HG03378 (cell line): Measurements from ENCODE around the gene BEST1.
"Not testable (repeated sequence)": the region's sequence is repeated elsewhere in the genome, so short reads cannot be mapped to it uniquely, and the experiment has no call there.

ENCODE experiments used
- ATAC-seq: cut with Tn5 transposase; IDR thresholded peaks from one replicate; pipeline ENCODE4 v1.9.1; 2021; ENCODE audit warnings: mild to moderate bottlenecking, moderate library complexity; ENCODE audit not compliant: unreplicated experiment

BEST1 gene

GRCh38 chr11:61947486-61948210 lies 2.5 kb upstream of the BEST1 start:
- no peak for ATAC-seq

DNA sequence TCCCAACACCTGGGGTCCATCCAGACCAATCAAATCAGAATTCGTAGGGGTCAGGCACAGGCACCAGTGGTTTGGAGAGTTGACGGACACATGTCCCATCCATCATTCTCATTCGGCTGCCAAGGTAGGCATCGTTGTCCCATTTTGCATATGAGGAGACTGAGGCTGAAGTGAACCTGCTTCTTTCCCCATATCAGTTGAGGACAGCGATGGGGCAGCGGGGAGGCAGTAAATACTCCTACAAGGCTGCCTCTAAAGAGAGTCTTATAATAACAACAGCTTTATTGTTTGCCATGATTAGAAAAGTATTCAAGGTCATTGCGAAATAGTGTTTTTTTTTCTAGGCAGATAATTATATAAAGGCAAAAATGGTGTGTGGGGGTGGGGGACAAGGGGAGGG lies 1.6 kb upstream of the BEST1 start:
- no peak for ATAC-seq

GRCh38 chr11:61949169-61950034 lies 749 bp upstream of the BEST1 start:
- no peak for ATAC-seq

DNA sequence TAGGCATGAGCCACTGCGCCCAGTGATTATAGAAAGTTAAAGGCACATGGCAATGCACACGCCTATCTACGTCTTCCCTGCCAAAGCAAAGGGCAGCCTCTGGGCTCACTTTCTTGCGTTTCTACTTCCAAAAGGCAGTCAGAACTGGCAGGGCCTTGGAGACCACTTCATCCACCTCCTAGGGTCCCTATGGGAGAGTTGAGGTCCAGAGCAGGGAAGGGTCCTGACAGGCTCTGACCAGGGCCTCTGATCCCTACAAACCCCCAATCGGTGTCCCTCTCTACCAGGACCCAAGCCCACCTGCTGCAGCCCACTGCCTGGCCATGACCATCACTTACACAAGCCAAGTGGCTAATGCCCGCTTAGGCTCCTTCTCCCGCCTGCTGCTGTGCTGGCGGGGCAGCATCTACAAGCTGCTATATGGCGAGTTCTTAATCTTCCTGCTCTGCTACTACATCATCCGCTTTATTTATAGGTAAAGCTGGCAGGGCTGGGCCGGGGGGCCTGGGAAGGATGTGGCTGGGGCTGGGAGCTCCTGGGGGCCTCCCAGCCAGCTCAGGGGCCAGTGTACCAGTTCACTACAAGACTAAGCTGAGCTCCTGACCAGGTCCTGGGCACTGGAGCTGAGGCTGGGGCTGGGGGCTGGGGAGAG lies 1.5 kb downstream of the BEST1 start:
- no peak for ATAC-seq

DNA sequence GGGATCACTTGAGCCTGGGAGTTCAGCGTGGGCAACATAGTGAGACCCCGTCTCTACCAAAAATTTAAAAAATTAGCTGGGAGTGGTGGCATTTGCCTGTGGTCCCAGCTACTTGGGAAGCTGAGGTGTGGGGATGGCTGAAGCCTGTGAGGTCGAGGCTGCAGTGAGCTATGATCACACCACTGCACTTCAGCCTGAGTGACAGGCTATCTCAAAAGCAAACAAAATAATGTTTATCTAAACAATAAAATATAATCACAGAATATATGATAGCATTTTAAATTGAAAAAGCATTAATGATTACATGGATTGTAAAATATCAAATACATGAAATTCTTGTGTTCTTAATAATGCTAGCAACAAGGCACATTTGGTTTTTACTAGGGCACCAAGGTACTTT lies 2.7 kb downstream of the BEST1 start:
- no peak for ATAC-seq

DNA sequence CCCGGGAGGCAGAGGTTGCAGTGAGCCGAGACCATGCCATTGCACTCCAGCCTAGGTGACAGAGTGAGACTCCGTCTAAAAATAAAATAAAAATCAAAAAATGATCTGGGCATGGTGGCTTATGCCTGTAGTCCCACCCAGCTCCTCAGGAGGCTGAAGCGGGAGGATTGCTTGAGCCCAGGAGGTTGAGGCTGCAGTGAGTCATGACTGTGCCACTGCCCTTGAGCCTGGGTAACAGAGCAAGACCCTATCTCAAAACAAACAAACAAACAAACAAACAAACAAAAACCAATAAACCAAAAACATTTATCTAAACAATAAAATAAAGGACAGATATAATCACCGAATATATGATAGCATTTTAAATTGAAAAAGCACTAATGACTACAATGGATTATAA lies 3.5 kb downstream of the BEST1 start:
- ATAC-seq: not testable (repeated sequence)

DNA sequence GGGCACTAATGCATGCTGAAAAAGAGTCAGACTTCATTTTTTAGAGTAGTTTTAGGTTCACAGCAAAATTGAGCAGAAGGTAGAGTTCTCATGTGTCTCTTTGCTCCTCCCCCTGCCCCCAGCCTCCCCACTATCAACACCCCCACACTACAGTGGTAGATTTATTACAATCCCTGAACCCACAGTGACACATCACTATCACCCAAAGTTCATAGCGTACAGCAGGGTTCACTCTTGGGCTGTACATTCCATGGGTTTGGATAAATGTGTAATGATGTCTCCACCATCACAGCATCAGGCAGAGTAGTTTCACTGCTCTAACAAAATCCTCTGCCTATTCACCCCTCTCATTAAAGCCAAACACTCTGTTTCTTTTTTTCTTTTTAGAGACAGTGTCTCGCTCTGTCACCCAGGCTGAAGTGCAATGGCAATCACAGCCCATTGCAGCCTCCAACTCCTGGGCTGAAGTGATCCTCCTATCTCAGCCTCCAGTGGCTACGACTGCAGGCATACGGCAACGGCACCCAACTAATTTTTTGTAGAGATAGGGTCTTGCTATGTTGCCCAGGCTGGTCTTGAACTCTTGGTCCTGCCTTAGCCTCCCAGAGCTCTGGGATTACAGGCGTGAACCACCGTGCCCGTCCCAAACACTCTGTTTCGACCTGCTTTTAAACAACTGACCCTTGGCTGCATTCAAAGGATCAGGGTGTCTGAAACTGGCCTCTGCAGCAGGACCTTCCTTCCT lies 4.1 kb downstream of the BEST1 start:
- ATAC-seq: no peak

DNA sequence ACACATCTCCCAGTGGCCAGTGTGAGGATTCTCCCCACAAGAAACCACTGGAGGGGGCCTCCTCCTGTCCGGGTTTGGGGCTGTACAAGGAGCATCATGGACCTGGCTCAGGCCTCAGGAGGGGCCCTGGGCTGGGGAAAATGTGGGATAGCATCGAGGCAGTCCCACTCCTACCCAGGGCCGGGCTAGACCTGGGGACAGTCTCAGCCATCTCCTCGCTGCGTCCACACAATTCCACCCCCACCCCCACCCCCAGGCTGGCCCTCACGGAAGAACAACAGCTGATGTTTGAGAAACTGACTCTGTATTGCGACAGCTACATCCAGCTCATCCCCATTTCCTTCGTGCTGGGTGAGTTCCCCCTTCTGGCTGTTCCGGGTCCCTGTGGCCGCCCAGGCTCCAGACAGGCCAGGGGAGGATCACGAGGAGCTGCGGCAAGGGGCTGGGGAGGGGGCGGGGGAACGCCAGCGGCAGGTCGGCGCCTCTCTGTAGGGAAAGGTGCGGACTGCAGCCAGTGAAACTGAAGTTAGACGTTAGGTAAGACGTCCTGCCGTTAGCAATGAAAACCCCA lies 4.8 kb downstream of the BEST1 start:
- ATAC-seq: no peak

- no peak for ATAC-seq
Observed at GRCh38 chr11:61955422-61956135, 5.4 kb downstream of the BEST1 start.

DNA sequence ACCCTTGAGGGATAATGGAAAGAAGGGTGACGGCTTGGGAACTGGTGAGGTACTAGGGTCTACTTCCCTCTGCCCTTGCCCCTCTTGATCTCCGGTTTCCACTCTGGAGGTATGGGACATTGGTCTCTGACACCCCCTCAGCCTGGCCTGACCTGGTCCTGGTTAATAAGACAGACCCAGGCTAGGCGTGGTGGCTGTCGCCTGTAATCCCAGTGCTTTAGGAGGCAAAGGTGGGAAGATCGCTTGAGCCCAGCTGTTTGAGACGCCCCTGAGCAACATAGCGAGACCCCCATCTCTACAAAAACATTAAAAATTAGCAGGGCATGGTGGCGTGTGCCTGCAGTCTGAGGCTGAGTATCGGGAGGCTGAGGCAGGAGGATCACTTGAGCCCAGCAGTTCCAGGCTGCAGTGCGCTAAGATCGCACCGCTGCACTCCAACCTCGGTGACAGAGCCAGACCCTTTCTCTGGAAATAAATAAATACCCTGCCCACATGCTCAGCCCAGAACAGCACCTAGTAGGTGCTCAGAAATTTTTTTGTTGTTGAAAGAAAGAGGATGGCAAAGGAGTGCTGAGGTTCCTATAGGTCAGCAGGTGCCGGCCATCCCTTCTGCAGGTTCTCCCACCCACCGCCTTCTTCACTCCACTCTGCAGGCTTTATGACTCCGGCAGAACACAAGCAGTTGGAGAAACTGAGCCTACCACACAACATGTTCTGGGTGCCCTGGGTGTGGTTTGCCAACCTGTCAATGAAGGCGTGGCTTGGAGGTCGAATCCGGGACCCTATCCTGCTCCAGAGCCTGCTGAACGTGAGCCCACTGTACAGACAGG lies 6.3 kb downstream of the BEST1 start:
- ATAC-seq: no peak

DNA sequence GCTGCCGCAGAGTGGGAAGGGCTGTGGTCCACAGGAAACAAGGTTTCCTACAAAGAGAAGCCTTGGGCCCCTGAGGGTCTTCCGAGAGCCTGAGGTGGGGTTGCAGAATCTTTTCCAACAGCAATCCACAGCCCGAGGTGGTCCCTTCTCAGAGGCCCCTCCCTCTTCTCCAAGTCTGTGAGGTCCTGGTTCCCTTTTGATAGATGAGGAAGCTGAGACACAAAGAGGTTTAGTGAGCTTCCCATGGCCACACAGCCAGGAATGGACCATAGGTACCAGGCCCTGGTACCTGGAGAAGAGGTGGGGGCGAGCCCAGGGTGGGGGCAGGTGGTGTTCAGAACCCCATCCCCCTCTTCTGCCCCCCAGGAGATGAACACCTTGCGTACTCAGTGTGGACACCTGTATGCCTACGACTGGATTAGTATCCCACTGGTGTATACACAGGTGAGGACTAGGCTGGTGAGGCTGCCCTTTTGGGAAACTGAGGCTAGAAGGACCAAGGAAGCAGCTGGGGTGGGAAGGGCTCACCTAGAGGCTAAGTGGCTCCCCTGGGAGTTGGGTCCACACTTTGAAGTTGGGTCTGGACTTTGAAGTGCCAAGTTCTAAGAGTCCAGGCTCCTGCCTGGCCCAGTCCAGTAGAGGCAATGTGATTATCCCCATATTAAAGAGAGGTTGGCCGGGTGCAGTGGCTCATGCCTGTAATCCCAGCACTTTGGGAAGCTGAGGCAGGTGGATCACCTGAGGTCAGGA lies 7.0 kb downstream of the BEST1 start:
- no peak for ATAC-seq

- no peak for ATAC-seq
Observed at GRCh38 chr11:61958590-61958989, 8.4 kb downstream of the BEST1 start.

DNA sequence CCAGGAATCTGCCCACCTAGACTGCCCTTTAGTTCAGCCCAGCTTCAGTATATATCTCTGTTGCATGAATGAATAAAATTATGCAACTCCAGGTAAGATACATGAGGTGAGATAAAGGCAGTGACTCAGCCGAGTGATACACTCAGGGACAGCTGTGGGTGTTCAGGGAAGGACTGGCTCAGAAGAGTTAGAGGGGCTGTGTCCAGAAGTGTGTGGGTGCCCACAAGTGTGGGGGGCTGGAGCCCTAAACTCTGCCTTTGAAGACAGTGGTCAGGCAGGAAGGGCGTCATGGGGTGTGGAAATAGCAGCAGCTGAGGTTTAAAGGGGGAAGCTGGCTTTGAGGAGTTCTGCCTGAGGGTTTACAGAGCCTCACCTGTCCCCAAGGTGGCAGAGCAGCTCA lies 9.0 kb downstream of the BEST1 start:
- no peak for ATAC-seq

- ATAC-seq: no peak
Observed at GRCh38 chr11:61959678-61960077, 9.5 kb downstream of the BEST1 start.

DNA sequence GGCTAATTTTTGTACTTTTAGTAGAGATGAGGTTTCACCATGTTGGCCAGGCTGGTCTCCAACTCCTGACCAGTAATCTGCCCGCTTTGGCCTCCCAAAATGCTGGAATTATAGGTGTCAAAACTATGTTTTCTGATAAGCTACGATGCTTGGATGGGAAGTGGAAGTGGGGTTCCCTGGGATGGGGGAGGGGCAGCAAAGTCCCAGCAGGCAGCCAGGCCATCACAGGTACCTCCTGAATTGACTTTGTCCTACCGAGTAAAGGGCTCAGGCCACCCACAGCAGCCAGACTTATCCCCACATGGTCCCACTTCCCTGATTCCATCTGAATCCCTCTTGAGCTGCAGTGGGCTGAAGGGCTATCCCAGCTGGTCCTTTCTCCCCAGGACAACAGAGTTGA lies 10.4 kb downstream of the BEST1 start:
- ATAC-seq: no peak

DNA sequence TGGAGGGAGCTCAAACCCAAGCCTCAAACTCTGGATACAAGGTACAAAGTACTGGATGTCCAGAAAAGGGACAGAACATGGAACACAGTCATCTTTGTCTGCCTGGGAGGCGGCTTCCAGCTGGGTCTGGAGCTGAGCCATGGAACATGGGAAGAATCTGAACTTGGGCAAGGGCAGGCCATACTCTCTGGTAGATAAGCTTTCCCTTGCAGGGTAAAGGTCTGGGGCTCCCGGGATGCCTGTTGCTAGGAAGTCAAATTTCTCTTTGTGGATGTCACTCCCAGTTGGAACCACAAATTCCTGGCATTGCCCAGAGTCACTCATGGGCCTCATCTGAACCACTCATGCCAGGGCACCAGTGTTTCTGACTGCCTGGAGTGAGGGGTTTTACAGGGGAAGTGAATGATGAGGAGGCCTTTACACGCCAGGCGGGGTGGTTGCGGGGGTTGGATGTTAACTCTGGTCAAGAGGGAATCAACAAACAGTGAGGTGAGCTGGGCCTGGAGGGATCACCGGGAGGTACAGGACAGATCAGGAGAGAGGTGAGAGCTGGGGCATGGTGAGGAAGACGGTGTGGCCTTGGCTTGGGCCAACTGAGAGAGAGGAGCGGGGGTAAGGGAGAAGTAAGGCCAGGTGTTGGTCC lies 11.5 kb downstream of the BEST1 start:
- no peak for ATAC-seq

DNA sequence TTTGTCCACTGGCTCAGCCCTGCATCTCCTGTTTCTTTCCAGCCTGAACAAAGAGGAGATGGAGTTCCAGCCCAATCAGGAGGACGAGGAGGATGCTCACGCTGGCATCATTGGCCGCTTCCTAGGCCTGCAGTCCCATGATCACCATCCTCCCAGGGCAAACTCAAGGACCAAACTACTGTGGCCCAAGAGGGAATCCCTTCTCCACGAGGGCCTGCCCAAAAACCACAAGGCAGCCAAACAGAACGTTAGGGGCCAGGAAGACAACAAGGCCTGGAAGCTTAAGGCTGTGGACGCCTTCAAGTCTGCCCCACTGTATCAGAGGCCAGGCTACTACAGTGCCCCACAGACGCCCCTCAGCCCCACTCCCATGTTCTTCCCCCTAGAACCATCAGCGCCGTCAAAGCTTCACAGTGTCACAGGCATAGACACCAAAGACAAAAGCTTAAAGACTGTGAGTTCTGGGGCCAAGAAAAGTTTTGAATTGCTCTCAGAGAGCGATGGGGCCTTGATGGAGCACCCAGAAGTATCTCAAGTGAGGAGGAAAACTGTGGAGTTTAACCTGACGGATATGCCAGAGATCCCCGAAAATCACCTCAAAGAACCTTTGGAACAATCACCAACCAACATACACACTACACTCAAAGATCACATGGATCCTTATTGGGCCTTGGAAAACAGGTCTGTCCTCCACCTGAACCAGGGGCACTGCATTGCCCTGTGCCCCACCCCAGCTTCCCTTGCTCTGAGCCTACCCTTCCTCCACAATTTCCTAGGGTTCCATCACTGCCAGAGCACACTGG lies 12.3 kb downstream of the BEST1 start:
- ATAC-seq: no peak

DNA sequence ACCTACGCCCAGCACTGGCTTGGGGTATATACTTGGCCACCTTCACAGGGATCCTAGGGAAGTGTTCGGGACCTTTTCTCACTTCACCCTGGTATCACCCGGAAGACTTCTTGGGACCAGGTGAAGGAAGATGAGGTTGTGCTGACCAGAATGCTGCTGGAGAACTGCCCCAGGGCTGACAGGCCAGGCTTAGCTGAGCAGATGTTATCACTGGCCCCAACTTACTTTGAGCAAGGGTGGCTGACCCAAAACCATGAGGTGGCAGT lies 12.8 kb downstream of the BEST1 start:
- ATAC-seq: no peak
